AG09319 (cell line): ENCODE data around the gene ING1.
"Not testable (repeated sequence)": the region's sequence is repeated elsewhere in the genome, so short reads cannot be mapped to it uniquely, and the experiment has no call there.

ENCODE experiments used
- DNase-seq: peaks from one replicate; pipeline ENCODE4 v3.0.0-alpha.2; 2010; ENCODE audit warnings: low read depth; ENCODE audit errors: extremely low read depth
- CTCF ChIP-seq: IDR thresholded peaks from 2 replicates; pipeline ENCODE4 v1.5.1; 2011; ENCODE audit warnings: low read depth, mild to moderate bottlenecking, inconsistent platforms, low read length, moderate library complexity

ING1 gene

GRCh38 chr13:110684388-110685056, 29.0 kb upstream of the ING1 start:
- DNase-seq: no peak
- TF ChIP-seq CTCF: no peak

- no peak for TF ChIP-seq CTCF
- DNase-seq: no peak
These were observed 28.0 kb upstream of the ING1 start for GRCh38 chr13:110685305-110686020.

- no peak for DNase-seq
- TF ChIP-seq CTCF: no peak
These were observed 25.8 kb upstream of the ING1 start for GRCh38 chr13:110687736-110688135.

GRCh38 chr13:110689041-110689440, 24.5 kb upstream of the ING1 start:
- no peak for TF ChIP-seq CTCF
- no peak for DNase-seq

- no peak for DNase-seq
- no peak for TF ChIP-seq CTCF
These were observed 23.8 kb upstream of the ING1 start for GRCh38 chr13:110689711-110690110.

- TF ChIP-seq CTCF: no peak
- DNase-seq: no peak
These were observed 23.0 kb upstream of the ING1 start for GRCh38 chr13:110690516-110690915.

GRCh38 chr13:110695774-110696173, 17.7 kb upstream of the ING1 start:
- not testable (repeated sequence) for DNase-seq
